GM21515 (cell line): ENCODE measurements around the gene TTLL4.

Experiments used
- ATAC-seq: cut with Tn5 transposase; IDR thresholded peaks from one replicate; pipeline ENCODE4 v1.9.1; 2021; ENCODE audit not compliant: unreplicated experiment

The TTLL4 gene

DNA sequence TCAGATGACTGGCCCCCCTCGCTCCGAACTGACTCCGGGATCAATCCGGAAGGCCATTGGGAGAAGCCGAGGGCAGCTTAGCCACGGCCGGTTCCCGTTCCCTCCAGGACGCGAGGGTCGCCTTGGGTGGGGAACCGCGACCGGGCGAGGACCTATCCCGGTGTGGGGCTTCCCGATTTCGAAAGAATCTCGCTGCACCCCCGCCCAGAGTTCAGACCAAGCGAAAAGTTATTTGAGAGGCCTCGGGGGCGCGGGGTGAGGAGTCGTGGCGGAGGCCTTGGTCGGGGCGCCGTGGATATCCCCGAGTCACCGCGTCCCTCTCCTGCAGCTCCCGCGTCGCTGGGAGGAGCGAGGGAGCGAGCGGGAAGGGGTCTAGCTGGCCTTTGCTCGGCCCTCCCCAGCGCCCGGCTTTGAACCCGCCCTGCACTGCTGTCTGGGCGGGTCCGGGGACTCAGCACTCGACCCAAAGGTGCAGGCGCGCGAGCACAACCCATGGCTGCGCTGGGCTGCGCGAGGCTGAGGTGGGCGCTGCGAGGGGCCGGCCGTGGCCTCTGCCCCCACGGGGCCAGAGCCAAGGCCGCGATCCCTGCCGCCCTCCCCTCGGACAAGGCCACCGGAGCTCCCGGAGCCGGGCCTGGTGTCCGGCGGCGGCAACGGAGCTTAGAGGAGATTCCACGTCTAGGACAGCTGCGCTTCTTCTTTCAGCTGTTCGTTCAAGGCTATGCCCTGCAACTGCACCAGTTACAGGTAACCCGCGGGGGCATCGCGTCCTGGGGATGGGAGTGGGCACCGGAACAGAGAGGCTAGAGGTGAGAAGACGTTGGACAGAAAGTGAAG, 71.3 kb downstream of the TTLL4 start, which contains the start of gene CYP27A1:
Gene CYP27A1, plus strand, starts transcription at position 457 of the 837 bp plus-strand sequence. Its CDS starts 36 bp downstream, at position 493.
- no peak for ATAC-seq

DNA sequence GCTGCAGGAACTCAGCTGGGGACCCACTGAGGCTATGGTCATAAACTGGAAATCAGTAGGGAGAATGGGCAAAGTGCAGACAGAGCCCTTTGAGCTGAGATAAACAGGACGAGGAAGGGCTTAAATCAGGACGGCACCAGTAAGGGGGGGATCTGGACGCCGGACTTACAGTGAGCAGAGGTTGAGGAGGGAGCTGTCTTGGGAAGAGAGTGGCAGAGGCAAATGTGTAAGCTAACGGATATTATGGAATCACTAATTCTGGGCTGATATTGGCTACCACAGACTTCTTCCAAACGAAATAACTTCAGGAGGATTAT, 71.9 kb downstream of the TTLL4 start:
- no peak for ATAC-seq

DNA sequence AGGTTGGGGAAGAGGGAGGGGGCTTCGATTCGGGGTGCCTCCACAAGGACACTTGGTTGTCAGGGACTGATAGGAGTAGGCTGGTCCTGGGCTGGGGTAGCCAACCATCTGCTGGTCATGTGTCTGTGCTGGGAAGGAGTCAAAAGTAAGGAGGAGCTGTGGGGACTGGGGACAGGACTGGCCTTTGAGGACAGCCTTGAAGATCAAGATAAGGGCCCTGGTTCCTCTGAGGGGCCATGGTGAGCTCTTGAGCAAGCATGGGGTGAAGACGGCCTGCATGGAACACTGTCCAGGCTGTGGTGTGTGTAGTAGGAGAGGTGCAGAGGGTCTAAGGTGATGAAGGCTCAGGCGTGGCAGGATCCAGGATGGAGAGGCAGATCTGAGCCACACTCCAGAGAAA, 73.1 kb downstream of the TTLL4 start:
- ATAC-seq, result no peak

DNA sequence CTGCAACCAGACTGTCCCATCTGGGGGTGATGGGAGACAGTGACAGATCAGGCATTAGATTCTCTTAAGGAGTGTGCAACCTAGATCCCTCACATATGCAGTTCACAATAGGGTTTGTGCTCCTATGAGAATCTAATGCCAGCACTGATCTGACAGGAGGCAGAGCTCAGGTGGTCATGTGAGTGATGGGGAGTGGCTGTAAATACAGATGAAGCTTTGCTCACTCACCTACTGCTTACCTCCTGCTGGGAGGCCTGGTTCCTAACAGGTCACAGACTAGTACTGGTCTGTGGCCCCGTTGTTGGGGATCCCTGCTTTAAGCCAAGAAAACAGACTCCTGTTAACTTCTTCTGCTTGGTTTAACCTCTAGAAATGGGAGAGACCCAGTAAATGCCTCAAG, 74.5 kb downstream of the TTLL4 start:
- no peak for ATAC-seq

DNA sequence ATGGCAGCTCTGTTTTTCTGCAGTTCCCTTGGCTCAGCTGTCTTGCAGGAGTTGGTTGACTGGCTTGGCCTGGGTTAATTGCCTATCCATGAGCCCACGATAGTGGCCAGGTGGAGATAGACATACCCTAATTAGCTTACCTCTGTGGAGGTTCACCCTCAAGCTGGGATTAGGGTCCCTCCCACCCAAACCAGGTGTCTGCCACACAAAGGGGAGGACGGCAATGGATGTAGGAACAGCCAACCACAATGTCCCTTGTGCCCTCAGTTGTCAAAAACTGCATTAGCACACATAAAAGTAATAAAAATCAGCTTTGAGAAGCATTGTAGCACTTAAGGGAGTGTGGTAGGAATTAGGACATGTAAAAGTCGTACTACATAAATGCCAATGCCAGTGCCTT, 75.5 kb downstream of the TTLL4 start:
- no peak for ATAC-seq

DNA sequence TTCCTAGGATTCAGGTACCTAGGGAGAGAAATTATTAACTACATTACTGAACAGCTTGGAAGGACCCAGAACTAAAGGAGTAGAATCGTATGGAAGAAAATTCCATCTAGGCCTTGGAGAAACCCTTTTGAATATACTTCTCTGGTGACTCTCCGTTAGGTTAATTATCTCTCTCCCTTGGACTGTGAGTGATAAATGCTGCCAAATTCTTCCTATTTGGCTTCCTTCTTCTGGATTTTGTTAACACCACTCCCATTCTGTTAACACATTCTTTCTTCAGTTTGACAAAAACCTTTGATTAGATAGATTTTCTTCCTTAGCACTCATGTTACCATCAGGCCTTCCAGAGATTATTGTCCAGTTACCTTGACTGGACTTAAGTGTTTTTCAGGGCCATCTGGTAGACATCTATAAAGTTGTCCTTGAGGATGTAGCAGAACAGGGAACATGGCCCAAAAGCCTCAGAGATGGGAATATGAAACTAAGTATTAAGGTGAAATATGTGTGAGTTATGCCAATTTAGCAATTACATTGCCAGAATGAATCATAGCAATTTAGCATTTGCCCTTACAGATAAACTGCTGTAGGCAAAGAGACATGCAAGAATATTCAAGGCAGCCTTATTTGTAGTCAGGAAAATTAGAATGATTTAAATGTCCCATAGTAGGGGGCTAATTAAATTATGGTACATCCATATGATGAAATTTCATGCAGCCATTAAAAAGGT, 78.1 kb downstream of the TTLL4 start:
- no peak for ATAC-seq

DNA sequence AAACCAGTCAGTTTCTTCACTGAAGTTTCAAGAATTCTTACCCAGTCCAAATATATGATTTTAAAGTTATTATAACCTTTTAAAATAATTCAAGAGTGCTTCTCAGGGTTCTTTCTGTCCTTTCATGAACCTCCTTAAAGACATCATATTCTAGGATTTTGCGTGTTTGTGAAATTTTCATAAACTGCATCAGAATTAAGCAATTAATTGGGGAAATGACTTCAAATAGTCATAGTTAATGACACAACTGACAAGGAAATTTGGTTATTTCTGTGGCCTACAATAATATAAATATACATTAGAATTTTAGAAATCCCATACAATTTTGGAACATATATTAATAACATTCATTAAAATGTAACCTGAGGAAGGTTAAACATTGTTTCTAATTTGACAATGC, 81.8 kb downstream of the TTLL4 start:
- no peak for ATAC-seq

DNA sequence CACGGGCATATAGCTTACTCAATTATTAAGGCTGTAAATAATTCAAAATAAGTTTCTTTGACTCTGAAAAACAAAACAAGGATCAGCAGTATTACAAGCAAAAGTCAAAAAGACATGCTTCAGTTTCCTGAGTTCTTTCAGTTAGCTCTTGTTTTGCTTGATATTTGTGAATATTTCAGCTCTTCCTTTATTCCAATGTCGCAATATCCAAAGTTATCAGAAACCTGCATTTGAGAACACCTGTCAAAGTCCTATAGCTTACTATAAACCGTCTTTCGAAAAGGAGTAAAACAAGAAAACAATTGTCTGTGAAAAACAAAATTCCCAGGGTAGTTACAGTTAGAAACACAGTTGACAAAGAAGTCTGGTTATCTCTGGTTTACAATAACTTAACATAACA, 86.1 kb downstream of the TTLL4 start:
- ATAC-seq, result no peak

DNA sequence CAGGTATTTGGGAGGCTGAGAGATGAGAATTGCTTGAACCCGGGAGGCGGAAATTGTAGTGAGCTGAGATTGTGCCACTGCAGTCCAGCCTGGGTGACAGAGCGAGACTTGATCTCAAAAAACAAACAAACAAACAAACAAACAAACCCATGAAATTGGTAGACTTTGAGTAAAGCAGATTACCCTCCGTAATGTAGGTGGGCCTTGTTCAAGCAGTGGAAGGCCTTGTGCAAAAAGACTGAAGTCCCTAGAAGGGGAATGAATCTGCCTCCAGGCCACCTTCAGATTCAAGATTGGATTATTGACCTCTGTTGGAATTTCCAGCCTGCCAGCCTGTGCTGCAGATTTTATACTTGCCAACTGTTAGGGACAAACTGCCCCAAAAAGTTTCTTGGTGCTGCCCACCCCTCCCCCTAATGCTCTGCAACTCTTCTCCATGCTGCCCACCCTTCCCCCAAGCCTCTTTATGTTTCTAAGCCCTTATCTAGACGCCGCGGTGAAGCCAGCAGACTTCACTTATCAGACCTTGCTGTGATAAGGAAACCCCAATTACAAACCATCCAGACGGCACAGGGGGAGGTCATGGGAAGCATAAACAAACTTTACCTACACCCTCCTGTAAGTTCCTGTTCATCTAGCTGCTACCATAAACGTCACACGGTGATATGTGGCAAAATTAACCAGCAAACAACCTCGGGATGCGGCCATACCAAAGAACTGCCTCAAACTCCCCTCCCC, 88.3 kb downstream of the TTLL4 start:
- ATAC-seq, result no peak

DNA sequence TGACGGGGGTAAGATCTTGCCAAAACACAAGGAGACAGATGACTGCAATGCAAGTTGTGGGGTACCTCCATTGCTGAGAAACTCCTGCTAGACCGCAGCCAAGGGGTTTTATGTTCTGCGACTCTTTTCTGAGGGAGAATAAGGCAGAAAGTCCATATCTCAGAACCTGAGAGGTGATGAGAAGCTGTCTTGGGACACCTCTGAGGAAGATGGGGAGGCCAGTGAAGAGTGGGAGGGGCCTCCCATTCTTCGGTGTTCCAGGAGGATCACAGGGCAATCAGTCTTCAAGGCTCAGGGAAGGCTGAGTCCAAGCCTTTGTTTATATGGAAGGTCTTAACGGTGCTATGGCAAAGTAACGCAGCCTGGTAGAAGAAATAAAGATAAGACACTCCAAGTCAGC, 89.4 kb downstream of the TTLL4 start:
- no peak for ATAC-seq

DNA sequence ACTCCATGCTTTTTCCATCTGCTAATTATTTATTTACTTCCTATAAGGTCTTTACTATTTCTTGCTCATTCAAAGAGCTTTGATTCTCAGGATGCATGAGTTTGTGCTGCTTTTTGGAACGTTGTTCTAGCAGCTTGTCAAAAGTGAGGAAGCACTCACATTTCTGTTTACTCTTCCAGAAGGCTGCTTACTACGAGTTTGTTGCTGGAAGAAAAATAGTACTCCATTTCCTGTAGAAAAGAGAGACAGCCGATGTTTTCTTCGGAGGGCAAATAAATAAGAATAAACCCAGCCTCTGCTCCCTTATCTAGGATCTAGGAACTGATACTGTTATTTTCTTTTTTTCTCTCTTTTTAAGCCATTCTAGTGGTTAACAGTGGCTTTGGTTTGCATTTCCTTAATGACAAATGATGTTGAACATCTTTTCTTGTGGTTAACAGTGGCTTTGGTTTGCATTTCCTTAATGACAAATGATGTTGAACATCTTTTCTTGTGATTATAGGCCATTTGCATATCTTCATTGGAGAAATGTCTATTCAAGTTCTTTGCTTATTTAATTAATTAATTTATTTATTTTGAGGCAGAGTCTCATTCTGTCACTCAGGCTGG, 91.9 kb downstream of the TTLL4 start:
- no peak for ATAC-seq

DNA sequence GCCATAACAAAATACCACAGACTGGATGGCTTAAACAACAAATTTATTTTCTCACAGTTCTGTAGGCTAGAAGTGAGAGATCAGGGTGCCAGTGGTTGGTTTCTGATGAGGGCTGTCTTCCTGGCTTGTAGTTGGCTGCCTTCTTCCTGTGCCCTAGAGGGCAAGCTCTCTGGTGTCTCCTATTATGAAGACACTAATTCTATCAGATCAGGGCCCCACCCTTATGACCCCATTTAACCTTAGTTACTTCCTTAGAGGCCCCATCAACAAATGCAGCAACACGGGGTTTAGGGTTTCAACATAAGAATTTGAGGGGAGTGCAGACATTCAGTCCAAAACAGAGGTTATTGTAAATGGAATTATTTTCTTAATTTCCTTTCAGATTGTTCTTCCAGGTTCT, 94.2 kb downstream of the TTLL4 start:
- ATAC-seq, result no peak
